B cell (primary cell): ENCODE results near the gene WDR13.

Experiments used
- EZH2 ChIP-seq: IDR thresholded peaks from 2 replicates; pipeline ENCODE4 v1.6.1; 2012; ENCODE audit warnings: borderline replicate concordance, low read depth, mild to moderate bottlenecking, moderate library complexity, low read length; ENCODE audit not compliant: insufficient read depth, poor library complexity, severe bottlenecking
- TF ChIP-seq, protein P1 (sequence below): fragments of 200-600 bp; IDR thresholded peaks from one replicate; pipeline ENCODE4 v1.8.0; 2022; ENCODE audit warnings: antibody characterized with exemption, mild to moderate bottlenecking

DNA sequence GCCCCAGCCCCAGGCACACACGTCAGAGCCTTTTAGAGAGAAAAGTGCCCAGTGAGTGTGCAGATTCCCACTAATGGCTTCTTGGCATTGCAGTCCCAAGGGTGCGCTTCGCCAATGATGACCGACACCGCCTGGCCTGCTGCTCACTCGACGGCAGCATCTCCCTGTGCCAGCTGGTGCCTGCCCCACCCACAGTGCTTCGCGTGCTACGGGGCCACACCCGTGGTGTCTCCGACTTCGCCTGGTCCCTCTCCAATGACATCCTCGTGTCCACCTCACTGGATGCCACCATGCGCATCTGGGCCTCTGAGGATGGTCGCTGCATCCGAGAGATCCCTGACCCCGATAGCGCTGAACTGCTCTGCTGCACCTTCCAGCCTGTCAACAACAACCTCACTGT lies 2.9 kb downstream of the WDR13 start:
- TF ChIP-seq, protein P1, sequence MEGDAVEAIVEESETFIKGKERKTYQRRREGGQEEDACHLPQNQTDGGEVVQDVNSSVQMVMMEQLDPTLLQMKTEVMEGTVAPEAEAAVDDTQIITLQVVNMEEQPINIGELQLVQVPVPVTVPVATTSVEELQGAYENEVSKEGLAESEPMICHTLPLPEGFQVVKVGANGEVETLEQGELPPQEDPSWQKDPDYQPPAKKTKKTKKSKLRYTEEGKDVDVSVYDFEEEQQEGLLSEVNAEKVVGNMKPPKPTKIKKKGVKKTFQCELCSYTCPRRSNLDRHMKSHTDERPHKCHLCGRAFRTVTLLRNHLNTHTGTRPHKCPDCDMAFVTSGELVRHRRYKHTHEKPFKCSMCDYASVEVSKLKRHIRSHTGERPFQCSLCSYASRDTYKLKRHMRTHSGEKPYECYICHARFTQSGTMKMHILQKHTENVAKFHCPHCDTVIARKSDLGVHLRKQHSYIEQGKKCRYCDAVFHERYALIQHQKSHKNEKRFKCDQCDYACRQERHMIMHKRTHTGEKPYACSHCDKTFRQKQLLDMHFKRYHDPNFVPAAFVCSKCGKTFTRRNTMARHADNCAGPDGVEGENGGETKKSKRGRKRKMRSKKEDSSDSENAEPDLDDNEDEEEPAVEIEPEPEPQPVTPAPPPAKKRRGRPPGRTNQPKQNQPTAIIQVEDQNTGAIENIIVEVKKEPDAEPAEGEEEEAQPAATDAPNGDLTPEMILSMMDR: no peak
- TF ChIP-seq EZH2: no peak
